Tibial nerve (tissue), 4 donors: ENCODE data around the gene CRISPLD2. TPM values are rescaled to one million over a fixed set of nuclear protein-coding genes. Genes with fewer than 3 reads are reported as not detected.
"Not testable (repeated sequence)": the region's sequence is repeated elsewhere in the genome, so short reads cannot be mapped to it uniquely, and the experiment has no call there.

Experiments
- DNase-seq, 2 donors: peaks; one replicate each; pipeline ENCODE4 v3.0.0-alpha.2; 2019; ENCODE audit warnings: low spot score in 2 of 2
- H3K27ac ChIP-seq, 4 donors: fragments of 200-600 bp; sonication (generic) in 3 of 4; one replicate each; pipeline ENCODE4 v1.5.1; 2017 to 2019; ENCODE audit warnings: mild to moderate bottlenecking in 1 of 4
- H3K27me3 ChIP-seq, 2 donors: fragments of 200-600 bp; sonication (generic) in 1 of 2; one replicate each; pipeline versions ENCODE4 v1.5.1 to v1.6.0; 2017 to 2019
- H3K36me3 ChIP-seq, 3 donors: fragments of 200-600 bp; sonication (generic); one replicate each; pipeline ENCODE4 v1.5.1; 2018 to 2019
- H3K4me1 ChIP-seq, 4 donors: fragments of 200-600 bp; sonication (generic) in 3 of 4; one replicate each; pipeline ENCODE4 v1.5.1; 2017 to 2019
- H3K4me3 ChIP-seq, 4 donors: fragments of 200-600 bp; sonication (generic) in 3 of 4; one replicate each; pipeline ENCODE4 v1.5.1; 2017 to 2019; ENCODE audit warnings: mild to moderate bottlenecking in 1 of 4, moderate library complexity in 1 of 4
- H3K9me3 ChIP-seq, 4 donors: fragments of 200-600 bp; sonication (generic) in 3 of 4; one replicate each; pipeline ENCODE4 v1.5.1; 2017 to 2019
- EP300 ChIP-seq, 2 donors: sonication (generic); formaldehyde crosslinking; IDR thresholded peaks; one replicate each; pipeline ENCODE4 v1.6.1; 2017; ENCODE audit warnings: antibody characterized with exemption in 2 of 2, mild to moderate bottlenecking in 1 of 2
- POLR2A ChIP-seq, 2 donors: fragments of 450-650 bp; IDR thresholded peaks; one replicate each; pipeline ENCODE4 v1.6.1; 2017; ENCODE audit warnings: antibody characterized with exemption in 2 of 2, mild to moderate bottlenecking in 2 of 2, moderate library complexity in 2 of 2
- WGBS, 2 donors: methylation state at CpG; one replicate each; pipeline ENCODE4 v1.1.5; 2018; 5-methylcytosine and 5-hydroxymethylcytosine counted together
- total RNA-seq, 4 donors: library from RNA; depleted of rRNA; stranded (reverse); fragments of >200 nt; gene quantifications; one replicate each; pipeline ENCODE4 v1.1.0, GENCODE V29; 2016
- TF ChIP-seq, protein P1 (sequence below), 5 experiments: fragments of 200-600 bp in 3 of 5; fragments of 450-650 bp in 2 of 5; sonication (generic) in 3 of 5; IDR thresholded peaks; one replicate each; pipeline ENCODE4 v1.5.1; 2016 to 2019; ENCODE audit warnings: antibody characterized with exemption in 5 of 5, mild to moderate bottlenecking in 3 of 5, moderate library complexity in 2 of 5

CRISPLD2 gene
- total RNA-seq, 4 donors from 2014 or later = 136 to 232 (median 207) TPM

GRCh38 chr16:84849751-84850150 lies 30.0 kb downstream of the CRISPLD2 start:
- no peaks in the 10 kb centered on the region for H3K9me3 ChIP-seq
- H3K36me3 ChIP-seq = peaks cover 0 to 75% (median 0%) of the 10 kb centered on the region in 3 donors
- no peaks in the 10 kb centered on the region for H3K27me3 ChIP-seq
- no peak overlapping the region for H3K4me3 ChIP-seq
- H3K27ac ChIP-seq = no peak overlapping the region
- H3K4me1 ChIP-seq = peaks cover 0 to 9% (median 0%) of the 10 kb centered on the region in 4 donors
- DNase-seq = no peak
- TF ChIP-seq EP300 (IDR thresholded peaks at IDR 0.05) = no peak
- no peak for TF ChIP-seq POLR2A (IDR thresholded peaks at IDR 0.05)
- TF ChIP-seq, protein P1, sequence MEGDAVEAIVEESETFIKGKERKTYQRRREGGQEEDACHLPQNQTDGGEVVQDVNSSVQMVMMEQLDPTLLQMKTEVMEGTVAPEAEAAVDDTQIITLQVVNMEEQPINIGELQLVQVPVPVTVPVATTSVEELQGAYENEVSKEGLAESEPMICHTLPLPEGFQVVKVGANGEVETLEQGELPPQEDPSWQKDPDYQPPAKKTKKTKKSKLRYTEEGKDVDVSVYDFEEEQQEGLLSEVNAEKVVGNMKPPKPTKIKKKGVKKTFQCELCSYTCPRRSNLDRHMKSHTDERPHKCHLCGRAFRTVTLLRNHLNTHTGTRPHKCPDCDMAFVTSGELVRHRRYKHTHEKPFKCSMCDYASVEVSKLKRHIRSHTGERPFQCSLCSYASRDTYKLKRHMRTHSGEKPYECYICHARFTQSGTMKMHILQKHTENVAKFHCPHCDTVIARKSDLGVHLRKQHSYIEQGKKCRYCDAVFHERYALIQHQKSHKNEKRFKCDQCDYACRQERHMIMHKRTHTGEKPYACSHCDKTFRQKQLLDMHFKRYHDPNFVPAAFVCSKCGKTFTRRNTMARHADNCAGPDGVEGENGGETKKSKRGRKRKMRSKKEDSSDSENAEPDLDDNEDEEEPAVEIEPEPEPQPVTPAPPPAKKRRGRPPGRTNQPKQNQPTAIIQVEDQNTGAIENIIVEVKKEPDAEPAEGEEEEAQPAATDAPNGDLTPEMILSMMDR (IDR thresholded peaks at IDR 0.05) = no peak
- WGBS, 2 donors = 88 to 93% methylated on average over 6 of the region's 6 CpGs

DNA sequence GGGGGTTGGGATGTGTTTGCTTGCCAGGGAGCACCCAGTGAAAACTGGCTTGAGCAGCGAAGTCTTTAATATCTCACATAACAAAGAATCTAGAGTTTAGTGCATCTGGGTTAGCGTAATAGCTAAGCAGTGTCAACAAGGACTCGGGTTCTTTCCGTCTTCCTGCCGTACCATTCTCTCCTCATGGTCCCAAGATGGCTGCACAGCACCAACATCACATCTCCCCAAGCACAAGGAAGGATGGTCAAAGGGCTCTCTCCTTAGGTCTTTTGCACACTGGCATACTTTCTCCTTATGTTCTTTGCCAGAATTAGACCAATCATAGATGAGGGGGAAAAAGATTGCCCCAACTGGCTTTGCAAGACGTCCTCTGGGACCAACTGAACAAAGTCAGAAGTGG lies 30.9 kb downstream of the CRISPLD2 start:
- peaks cover 0 to 77% (median 0%) of the 10 kb centered on the region in 3 donors for H3K36me3 ChIP-seq
- no peak overlapping the region for H3K4me3 ChIP-seq
- H3K27me3 ChIP-seq = no peaks in the 10 kb centered on the region
- H3K27ac ChIP-seq = peak overlapping the region in 2 of 4 donors; percentile 20 to 55
- H3K9me3 ChIP-seq = no peaks in the 10 kb centered on the region
- peaks cover 0 to 6% (median 0%) of the 10 kb centered on the region in 4 donors for H3K4me1 ChIP-seq
- 90 to 91% methylated on average over 6 of the region's 6 CpGs for WGBS, 2 donors
- TF ChIP-seq POLR2A (IDR thresholded peaks at IDR 0.05) (no peak), EP300 (IDR thresholded peaks at IDR 0.05) (no peak)
- TF ChIP-seq, protein P1 (IDR thresholded peaks at IDR 0.05) = no peak
- no peak for DNase-seq

DNA sequence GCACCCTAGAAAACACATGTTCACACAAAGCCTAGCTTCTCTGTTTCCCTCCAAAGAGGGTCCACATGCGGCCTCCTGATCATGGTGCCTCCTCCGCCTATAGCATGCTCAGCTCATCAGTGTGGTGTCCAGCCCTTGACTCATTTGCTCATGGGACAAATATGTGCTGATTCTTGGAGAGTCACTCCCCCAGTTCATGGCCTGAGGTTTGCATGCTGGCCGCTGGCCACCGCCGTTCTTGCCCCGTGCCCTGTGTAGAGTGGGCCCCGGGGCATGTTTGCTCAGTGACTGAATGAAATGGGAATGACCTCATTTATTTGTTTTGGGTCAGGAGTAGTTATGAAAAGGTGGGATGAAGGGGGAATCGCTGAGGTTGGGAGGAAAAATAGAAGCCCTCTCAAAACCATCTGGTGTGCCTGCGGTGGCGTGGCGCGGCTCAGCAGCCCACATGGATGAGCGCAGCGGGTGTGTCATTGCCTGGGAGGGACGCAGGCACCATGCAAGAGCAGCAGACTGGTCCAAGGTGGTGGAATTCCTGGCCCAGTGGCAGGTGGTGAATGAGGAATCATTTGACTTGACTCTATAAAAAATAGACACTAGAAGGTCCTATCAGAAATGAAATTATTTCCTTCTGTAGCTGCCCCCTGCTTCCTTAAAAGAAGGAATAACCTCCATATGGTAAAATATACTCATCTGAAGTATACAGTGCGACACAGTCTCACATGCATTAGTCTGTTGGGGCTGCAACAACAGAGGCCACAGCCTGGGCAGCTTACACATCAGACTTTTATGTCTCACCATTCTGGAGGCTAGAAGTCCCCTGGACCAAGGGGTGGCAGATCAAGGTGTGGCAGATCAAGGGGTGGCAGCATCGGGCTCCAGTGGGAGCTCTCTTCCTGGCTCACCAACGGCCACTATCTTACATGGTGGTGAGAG lies 31.7 kb downstream of the CRISPLD2 start:
- no peaks in the 10 kb centered on the region for H3K9me3 ChIP-seq
- TF ChIP-seq EP300 (IDR thresholded peaks at IDR 0.05) = peak in 1 of 2 donors; percentile 45
- TF ChIP-seq POLR2A (IDR thresholded peaks at IDR 0.05) = no peak
- WGBS, 2 donors = 47 to 49% methylated on average over 18 of the region's 18 CpGs
- no peak overlapping the region for H3K4me3 ChIP-seq
- DNase-seq = no peak
- no peaks in the 10 kb centered on the region for H3K27me3 ChIP-seq
- peak overlapping the region in 2 of 4 donors; percentile 52 to 55 for H3K27ac ChIP-seq
- H3K36me3 ChIP-seq = peaks cover 0 to 77% (median 2%) of the 10 kb centered on the region in 3 donors
- peaks cover 0 to 6% (median 0%) of the 10 kb centered on the region in 4 donors for H3K4me1 ChIP-seq

DNA sequence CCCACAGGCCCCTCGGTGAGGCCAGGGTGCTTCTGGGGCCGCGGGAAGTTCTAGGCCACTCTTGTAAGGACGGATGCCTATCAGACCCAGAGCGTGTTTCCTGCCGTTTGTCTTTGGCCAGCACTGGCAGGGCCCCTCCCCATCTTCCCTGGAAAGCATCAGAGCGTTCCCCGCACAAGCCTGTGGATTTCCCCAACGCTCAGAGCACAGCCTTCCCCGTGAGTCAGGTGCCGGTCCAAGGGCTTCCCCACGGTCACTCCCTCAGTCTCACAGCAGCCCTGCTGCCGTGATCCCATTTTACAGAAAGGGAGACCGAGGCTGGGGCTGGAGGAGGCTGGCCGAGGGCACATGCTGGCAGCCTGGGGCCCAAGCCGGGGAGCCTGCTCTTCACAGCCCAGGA lies 33.7 kb downstream of the CRISPLD2 start:
- 71 to 78% methylated on average over 13 to 16 of the region's 16 CpGs for WGBS, 2 donors

GRCh38 chr16:84854759-84855158 lies 35.0 kb downstream of the CRISPLD2 start:
- H3K9me3 ChIP-seq = peaks cover 0 to 15% (median 3%) of the 10 kb centered on the region in 4 donors
- H3K36me3 ChIP-seq = peaks cover 0 to 84% (median 4%) of the 10 kb centered on the region in 3 donors
- no peak for TF ChIP-seq EP300 (IDR thresholded peaks at IDR 0.05)
- TF ChIP-seq POLR2A (IDR thresholded peaks at IDR 0.05) = no peak
- TF ChIP-seq, protein P1 (IDR thresholded peaks at IDR 0.05) = no peak
- peak overlapping the region in 1 of 4 donors; percentile 25 for H3K27ac ChIP-seq
- H3K27me3 ChIP-seq = no peaks in the 10 kb centered on the region
- DNase-seq = no peak
- 73 to 79% methylated on average over 10 to 11 of the region's 11 CpGs for WGBS, 2 donors
- peaks cover 0 to 6% (median 0%) of the 10 kb centered on the region in 4 donors for H3K4me1 ChIP-seq
- no peak overlapping the region for H3K4me3 ChIP-seq

More for the DNA sequence above, 33.7 kb downstream of the CRISPLD2 start:
- peaks cover 0 to 2% (median 0%) of the 10 kb centered on the region in 4 donors for H3K9me3 ChIP-seq
- H3K36me3 ChIP-seq = peaks cover 0 to 79% (median 4%) of the 10 kb centered on the region in 3 donors
- peak overlapping the region in 1 of 4 donors; percentile 25 for H3K27ac ChIP-seq
- DNase-seq = no peak
- H3K4me3 ChIP-seq = no peak overlapping the region
- TF ChIP-seq, protein P1 (IDR thresholded peaks at IDR 0.05) = no peak
- TF ChIP-seq EP300 (IDR thresholded peaks at IDR 0.05) = peak in 1 of 2 donors; percentile 10
- H3K27me3 ChIP-seq = no peaks in the 10 kb centered on the region
- peaks cover 0 to 6% (median 0%) of the 10 kb centered on the region in 4 donors for H3K4me1 ChIP-seq

GRCh38 chr16:84855435-84856202 lies 35.8 kb downstream of the CRISPLD2 start:
- H3K27me3 ChIP-seq, H3K4me1 ChIP-seq, DNase-seq, H3K4me3 ChIP-seq, H3K27ac ChIP-seq: not testable (repeated sequence)
- Histone ChIP-seq H3K36me3 (peaks cover 0 to 84% (median 4%) of the 10 kb centered on the region in 3 donors), H3K9me3 (peaks cover 0 to 23% (median 3%) of the 10 kb centered on the region in 4 donors)
- 87 to 89% methylated on average over 4 of the region's 4 CpGs for WGBS, 2 donors

GRCh38 chr16:84856203-84856581 lies 36.4 kb downstream of the CRISPLD2 start:
- not testable (repeated sequence) for DNase-seq, H3K27ac ChIP-seq, H3K4me1 ChIP-seq, H3K27me3 ChIP-seq, H3K4me3 ChIP-seq
- WGBS, 2 donors = 88 to 94% methylated on average over 3 of the region's 3 CpGs
- Histone ChIP-seq H3K36me3 (peaks cover 0 to 85% (median 4%) of the 10 kb centered on the region in 3 donors), H3K9me3 (peaks cover 0 to 24% (median 3%) of the 10 kb centered on the region in 4 donors)
